ENCODE results near the gene MBIP.

DNA sequence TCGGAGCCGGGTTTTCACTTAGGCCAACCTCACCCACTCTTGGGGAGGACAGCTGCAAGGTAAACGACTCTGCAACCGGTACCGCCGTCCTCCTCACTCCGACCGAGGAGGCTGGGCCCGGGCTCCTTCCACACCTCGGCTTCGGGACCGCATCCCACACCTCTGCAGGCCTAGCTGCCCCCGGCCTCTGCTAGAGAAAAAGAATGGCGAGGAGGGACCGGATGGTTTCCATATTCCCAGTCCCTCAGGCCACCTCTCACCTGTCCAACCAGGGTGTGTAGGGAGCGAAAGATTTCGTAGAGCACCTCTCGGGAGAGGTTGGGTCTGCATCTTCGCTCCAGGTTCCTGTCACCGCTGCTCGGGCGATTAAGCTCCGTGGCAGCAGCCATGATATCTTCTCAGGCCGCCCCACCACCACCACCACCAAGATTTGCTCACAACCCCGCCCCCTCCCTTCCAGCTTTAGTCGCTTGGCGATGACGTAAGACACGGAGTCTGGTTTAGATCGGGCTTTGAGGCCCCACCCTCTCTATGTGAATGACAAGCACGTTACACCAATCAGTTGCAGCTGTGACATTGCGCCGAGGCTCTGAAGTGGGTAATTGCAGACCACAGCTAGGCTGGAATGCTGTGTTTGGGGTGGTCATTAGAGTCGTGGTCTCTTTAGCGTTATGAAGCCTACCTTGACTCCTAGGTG, at the start of gene MBIP:
- TF ChIP-seq POLR2A (IDR thresholded peaks at IDR 0.05) = no peak
- TF ChIP-seq, protein P1, sequence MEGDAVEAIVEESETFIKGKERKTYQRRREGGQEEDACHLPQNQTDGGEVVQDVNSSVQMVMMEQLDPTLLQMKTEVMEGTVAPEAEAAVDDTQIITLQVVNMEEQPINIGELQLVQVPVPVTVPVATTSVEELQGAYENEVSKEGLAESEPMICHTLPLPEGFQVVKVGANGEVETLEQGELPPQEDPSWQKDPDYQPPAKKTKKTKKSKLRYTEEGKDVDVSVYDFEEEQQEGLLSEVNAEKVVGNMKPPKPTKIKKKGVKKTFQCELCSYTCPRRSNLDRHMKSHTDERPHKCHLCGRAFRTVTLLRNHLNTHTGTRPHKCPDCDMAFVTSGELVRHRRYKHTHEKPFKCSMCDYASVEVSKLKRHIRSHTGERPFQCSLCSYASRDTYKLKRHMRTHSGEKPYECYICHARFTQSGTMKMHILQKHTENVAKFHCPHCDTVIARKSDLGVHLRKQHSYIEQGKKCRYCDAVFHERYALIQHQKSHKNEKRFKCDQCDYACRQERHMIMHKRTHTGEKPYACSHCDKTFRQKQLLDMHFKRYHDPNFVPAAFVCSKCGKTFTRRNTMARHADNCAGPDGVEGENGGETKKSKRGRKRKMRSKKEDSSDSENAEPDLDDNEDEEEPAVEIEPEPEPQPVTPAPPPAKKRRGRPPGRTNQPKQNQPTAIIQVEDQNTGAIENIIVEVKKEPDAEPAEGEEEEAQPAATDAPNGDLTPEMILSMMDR (IDR thresholded peaks at IDR 0.05) = no peak

Measured in heart left ventricle (tissue), 13 donors.